GM06990 (cell line): ENCODE measurements around the gene GDF10.
A peak's percentile ranks its signal among the peaks of the same experiment; 100 is the strongest.

Source experiments
- DNase-seq: peaks from one replicate; pipeline ENCODE4 v3.0.0-alpha.2; 2011; ENCODE audit not compliant: insufficient read length; ENCODE audit errors: extremely low read depth
- H3K27me3 ChIP-seq: replicated peaks from 2 replicates; pipeline ENCODE4 v1.6.0; 2011; ENCODE audit warnings: low read length; ENCODE audit not compliant: control insufficient read depth, insufficient read depth
- H3K36me3 ChIP-seq: 2 replicates; pipeline ENCODE4 v1.5.1; 2011; ENCODE audit warnings: low read length; ENCODE audit not compliant: control insufficient read depth, insufficient read depth
- H3K4me3 ChIP-seq: replicated peaks from 2 replicates; pipeline ENCODE4 v1.5.1; 2011; ENCODE audit warnings: low read depth, mild to moderate bottlenecking, control low read depth, low read length
- CTCF ChIP-seq: IDR thresholded peaks from 2 replicates; pipeline ENCODE4 v1.5.1; 2011; ENCODE audit warnings: low read length, control low read depth, mild to moderate bottlenecking, inconsistent platforms; ENCODE audit not compliant: insufficient read depth, poor library complexity, severe bottlenecking

GDF10 gene

GRCh38 chr10:47311932-47312662 lies 12.1 kb downstream of the GDF10 start:
- TF ChIP-seq CTCF = peak; percentile 93
- Histone ChIP-seq H3K36me3 (no peaks in the 10 kb centered on the region), H3K4me3 (no peak overlapping the region), H3K27me3 (no peaks in the 10 kb centered on the region; the same call in 1 of the 2 replicates)
- DNase-seq = peak; percentile 48

- no peak for DNase-seq
- H3K27me3 ChIP-seq = no peaks in the 10 kb centered on the region; the same call in 1 of the 2 replicates
- H3K36me3 ChIP-seq = no peaks in the 10 kb centered on the region
- no peak for TF ChIP-seq CTCF
- no peak overlapping the region for H3K4me3 ChIP-seq
These were observed 12.6 kb downstream of the GDF10 start for GRCh38 chr10:47312663-47312995.

GRCh38 chr10:47314416-47314970 lies 14.5 kb downstream of the GDF10 start:
- H3K27me3 ChIP-seq = no peaks in the 10 kb centered on the region; the same call in 1 of the 2 replicates
- no peak overlapping the region for H3K4me3 ChIP-seq
- no peak for TF ChIP-seq CTCF

GRCh38 chr10:47315421-47315820 lies 15.4 kb downstream of the GDF10 start:
- DNase-seq = no peak
- H3K36me3 ChIP-seq = no peaks in the 10 kb centered on the region
- no peaks in the 10 kb centered on the region; the same call in 1 of the 2 replicates for H3K27me3 ChIP-seq
- no peak overlapping the region for H3K4me3 ChIP-seq
- TF ChIP-seq CTCF = no peak

More at GRCh38 chr10:47314416-47314970, 14.5 kb downstream of the GDF10 start:
- no peaks in the 10 kb centered on the region for H3K36me3 ChIP-seq
- no peak for DNase-seq

- no peak for DNase-seq
- TF ChIP-seq CTCF = no peak
- H3K4me3 ChIP-seq = no peak overlapping the region
- no peaks in the 10 kb centered on the region; the same call in 1 of the 2 replicates for H3K27me3 ChIP-seq
- no peaks in the 10 kb centered on the region for H3K36me3 ChIP-seq
These were observed 16.1 kb downstream of the GDF10 start for GRCh38 chr10:47316131-47316530.

GRCh38 chr10:47317251-47317650 lies 17.3 kb downstream of the GDF10 start:
- no peak for DNase-seq
- Histone ChIP-seq H3K4me3 (no peak overlapping the region), H3K36me3 (no peaks in the 10 kb centered on the region), H3K27me3 (no peaks in the 10 kb centered on the region; the same call in 1 of the 2 replicates)
- TF ChIP-seq CTCF = no peak
